GM21360 (cell line): Measurements from ENCODE around the gene CACNB1.
A peak's percentile ranks its signal among the peaks of the same experiment; 100 is the strongest.

ENCODE experiments used
- ATAC-seq: cut with Tn5 transposase; IDR thresholded peaks from one replicate; pipeline ENCODE4 v1.9.1; 2021; ENCODE audit warnings: mild to moderate bottlenecking, moderate library complexity; ENCODE audit not compliant: unreplicated experiment

The CACNB1 gene

GRCh38 chr17:39204245-39204644, 6.8 kb upstream of the CACNB1 start:
- no peak for ATAC-seq

GRCh38 chr17:39200957-39201510, 3.6 kb upstream of the CACNB1 start:
- no peak for ATAC-seq

GRCh38 chr17:39200070-39200879, 2.8 kb upstream of the CACNB1 start, which contains the start of gene RPL19:
TSS of gene RPL19 (plus strand) at chr17:39200283. CDS start at chr17:39200345, 62 bp downstream.
- ATAC-seq: peak; percentile 47

GRCh38 chr17:39199820-39200069, 2.3 kb upstream of the CACNB1 start:
- ATAC-seq: peak; percentile 53

GRCh38 chr17:39198186-39198566, 707 bp upstream of the CACNB1 start:
- ATAC-seq: no peak

GRCh38 chr17:39196808-39197291, 619 bp downstream of the CACNB1 start:
- ATAC-seq: no peak

- no peak for ATAC-seq
Observed at GRCh38 chr17:39196241-39196807, 1.1 kb downstream of the CACNB1 start.

- ATAC-seq: no peak
Observed at GRCh38 chr17:39195568-39196160, 1.8 kb downstream of the CACNB1 start.

- ATAC-seq: no peak
Observed at GRCh38 chr17:39194985-39195524, 2.4 kb downstream of the CACNB1 start.

GRCh38 chr17:39194089-39194984, 3.1 kb downstream of the CACNB1 start:
- ATAC-seq: no peak

- no peak for ATAC-seq
Observed at GRCh38 chr17:39193346-39193745, 4.1 kb downstream of the CACNB1 start.

- ATAC-seq: no peak
Observed at GRCh38 chr17:39192901-39193300, 4.6 kb downstream of the CACNB1 start.

- no peak for ATAC-seq
Observed at GRCh38 chr17:39191750-39192510, 5.5 kb downstream of the CACNB1 start.

- no peak for ATAC-seq
Observed at GRCh38 chr17:39187152-39187830, 10.2 kb downstream of the CACNB1 start.

GRCh38 chr17:39186481-39187002, 10.9 kb downstream of the CACNB1 start:
- no peak for ATAC-seq

GRCh38 chr17:39183720-39184119, 13.7 kb downstream of the CACNB1 start:
- ATAC-seq: no peak

GRCh38 chr17:39183045-39183444, 14.4 kb downstream of the CACNB1 start:
- ATAC-seq: no peak

- no peak for ATAC-seq
Observed at GRCh38 chr17:39181303-39181702, 16.2 kb downstream of the CACNB1 start.

GRCh38 chr17:39178536-39178935, 18.9 kb downstream of the CACNB1 start:
- ATAC-seq: no peak
